Measurements from ENCODE around the gene SOX30.

- no peak for TF ChIP-seq CTCF (conservative IDR thresholded peaks at IDR 0.05 in 1 of 2, IDR thresholded peaks at IDR 0.05 in 1 of 2; ENCODE audit: extremely low read depth in 1 of 2, insufficient read depth in 1 of 2, low read depth in 1 of 2, low read length in 2 of 2)
- TF ChIP-seq EZH2 (IDR thresholded peaks at IDR 0.05; ENCODE audit: borderline replicate concordance, low read length), result no peak
These were observed 39.7 kb downstream of the SOX30 start for GRCh38 chr5:157612581-157612980.

Measured in mammary epithelial cell (primary cell).